Activated naive CD4-positive, alpha-beta T cell treated with anti-CD3 and anti-CD28 coated beads, Interleukin-2, amount 50 U/mL, for 16 hours (primary cell): ENCODE data around the gene SGF29.
"Not testable (repeated sequence)": the region's sequence is repeated elsewhere in the genome, so short reads cannot be mapped to it uniquely, and the experiment has no call there.

ENCODE experiments used
- DNase-seq: peaks from one replicate; pipeline ENCODE4 v3.0.0-alpha.2; 2020

SGF29 gene

DNA sequence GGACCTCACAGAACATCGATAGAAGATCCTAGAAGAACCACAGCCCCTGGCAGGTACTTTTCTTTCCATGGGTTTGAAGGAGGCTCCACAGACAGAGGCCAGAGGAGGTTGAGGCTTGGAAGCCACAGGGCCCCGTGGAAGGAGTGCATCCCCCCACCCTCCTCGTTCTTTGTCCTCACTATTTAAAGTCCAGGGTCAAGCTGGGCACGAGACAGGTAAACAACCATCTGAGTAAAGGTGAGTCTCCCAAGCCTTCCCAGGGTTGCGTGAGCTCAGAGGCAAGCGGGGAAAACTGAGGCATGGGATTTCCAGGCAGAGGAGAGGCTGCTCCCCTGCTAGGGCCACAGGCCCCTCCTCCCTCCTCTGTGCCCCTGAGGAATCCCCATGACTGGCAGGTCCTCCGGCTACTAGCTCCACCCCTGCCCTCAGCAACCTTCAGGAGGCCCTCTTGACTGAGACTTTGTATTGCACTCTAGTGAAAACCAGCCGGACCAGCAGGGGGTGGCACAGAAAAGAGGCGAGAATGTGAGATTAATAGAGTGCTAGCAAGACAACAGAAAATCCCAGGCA is 44.1 kb downstream of the SGF29 start:
- no peak for DNase-seq

DNA sequence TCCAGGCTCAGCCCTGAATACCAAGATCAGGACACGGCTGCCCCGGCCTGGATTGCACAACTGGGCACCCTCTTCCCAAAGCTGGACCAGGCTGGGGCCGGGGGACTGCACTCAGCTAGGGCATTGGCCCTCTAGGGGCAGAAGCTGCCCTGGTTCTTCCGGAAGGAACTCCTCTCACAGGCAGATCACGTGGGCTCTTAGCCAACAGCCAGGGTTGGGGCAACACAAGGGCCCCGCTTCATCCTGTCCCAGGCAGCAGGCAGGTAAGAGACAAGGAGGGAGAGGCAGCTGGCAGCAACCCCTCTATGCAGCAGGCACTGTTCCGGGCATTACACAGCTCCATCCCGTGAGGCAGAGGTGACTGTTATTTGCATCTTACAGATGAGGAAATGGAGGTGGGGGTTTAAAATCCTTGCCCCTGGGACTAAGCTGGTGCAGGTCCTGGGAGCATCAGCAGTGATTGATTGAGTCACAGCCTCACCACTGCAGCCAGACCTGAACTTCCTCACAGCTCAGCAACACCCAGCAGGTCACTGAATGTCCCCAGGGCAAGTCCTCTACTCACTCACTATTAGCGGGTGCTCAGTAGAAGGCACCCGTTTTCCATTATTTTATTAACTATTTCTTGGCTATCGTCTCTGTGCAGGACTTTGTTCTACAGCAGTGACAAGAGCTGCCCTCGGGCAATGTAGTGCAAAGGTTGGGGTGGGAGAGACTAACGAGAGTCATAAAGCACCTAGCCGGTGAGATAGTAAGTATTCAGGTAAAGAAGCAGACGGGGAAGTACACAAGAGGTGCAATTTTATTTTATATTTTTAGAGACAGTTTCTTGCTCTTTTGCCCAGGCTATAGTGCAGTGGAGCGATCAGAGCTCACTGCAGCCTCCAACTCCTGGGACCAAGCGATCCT is 45.9 kb downstream of the SGF29 start:
- DNase-seq, result not testable (repeated sequence)

GRCh38 chr16:28600965-28601364 is 47.2 kb downstream of the SGF29 start:
- DNase-seq, result not testable (repeated sequence)

DNA sequence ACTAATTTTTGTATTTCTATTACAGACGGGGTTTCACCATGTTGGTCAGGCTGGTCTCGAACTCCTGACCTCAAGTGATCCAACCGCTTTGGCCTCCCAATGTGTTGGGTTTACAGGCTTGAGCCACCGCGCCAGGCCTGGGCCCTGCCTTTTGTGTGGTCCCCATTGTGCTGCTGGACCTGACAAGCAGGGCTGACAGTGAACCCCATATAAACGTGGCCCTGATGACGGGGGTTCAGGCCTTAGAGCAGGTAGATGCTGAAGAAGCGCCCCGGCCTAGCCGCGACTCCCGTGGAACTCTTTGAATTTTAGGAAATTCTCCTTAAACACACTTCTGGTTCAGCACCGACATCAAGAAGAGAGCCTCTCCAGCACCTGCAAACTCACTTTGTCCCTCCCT is 47.9 kb downstream of the SGF29 start:
- not testable (repeated sequence) for DNase-seq

DNA sequence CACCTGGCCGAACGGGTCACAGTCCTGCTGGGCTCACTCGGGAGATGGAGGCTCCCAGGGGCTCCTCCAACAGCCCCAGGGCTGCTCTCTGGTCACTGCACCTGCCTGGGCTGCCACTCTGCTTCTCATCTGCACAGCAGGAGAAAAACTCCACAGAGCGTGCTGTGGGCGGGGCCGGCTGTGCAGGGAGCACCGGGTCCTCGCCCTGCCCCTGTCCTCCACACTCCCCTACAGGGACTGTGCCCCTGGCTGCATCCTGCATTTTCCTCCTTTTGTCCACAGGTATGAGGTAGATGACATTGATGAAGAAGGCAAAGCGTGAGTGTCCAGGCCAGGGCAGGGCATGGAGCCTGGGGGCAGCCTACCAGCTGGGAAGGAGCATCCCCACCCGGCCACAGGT is 48.3 kb downstream of the SGF29 start:
- not testable (repeated sequence) for DNase-seq

- no peak for DNase-seq
Observed at GRCh38 chr16:28602529-28602928, 48.8 kb downstream of the SGF29 start.

GRCh38 chr16:28603381-28604185 is 49.9 kb downstream of the SGF29 start:
- DNase-seq, result no peak

DNA sequence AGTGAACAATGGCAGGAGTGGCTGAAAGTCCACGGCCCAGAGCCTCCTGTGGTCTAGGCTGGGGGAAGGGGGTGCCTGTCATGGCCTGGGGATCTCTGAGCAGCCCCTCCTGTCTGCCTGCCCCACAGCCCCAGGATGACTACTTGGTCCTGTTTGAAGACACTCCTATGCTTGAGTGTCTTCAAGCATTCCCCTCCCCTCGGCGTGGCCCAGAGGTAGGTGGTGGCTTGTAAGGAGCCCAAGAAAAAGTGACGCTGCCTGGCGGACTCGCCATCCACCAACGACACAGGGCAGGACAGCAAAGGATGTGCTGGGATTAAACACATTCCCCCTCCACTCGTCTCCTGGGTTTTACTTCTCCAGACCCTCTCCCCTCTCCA is 50.5 kb downstream of the SGF29 start:
- no peak for DNase-seq

GRCh38 chr16:28606291-28607115 is 52.8 kb downstream of the SGF29 start:
- no peak for DNase-seq

- DNase-seq, result no peak
Observed at GRCh38 chr16:28607116-28607623, 53.5 kb downstream of the SGF29 start.

DNA sequence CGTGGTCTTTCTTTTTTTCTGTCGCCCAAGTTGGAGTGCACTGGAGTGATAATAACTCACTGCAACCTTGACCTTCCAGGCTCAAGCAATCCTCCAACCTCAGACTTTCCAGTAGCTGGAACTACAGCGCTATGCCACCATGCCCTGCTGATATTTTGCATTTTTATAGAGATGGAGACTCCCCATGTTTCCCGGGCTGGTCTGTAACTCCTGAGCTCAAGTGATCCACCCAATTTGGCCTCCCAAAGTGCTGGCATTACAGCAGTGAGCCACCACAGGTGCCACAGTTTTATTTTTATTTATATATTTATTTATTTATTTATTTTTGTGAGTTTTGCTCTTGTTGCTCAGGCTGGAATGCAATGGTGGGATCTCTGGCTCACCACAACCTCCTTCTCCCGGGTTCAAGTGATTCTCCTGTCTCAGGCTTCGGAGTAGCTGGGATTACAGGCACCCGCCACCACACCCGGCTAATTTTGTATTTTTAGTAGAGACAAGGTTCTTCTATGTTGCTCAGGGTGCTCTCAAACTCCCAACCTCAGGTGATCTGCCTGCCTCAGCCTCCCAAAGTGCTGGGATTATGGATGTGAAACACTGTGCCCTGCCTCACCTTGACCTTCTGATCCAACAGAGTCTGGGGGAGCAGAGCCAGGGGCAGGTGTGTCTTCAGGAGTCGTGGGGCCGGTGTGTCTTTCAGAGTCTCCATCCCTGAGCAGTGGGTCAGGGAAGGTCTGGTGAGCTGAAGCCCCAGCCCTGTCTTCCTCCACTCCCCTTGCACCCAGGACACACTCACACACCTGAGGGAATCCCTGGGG is 54.2 kb downstream of the SGF29 start:
- not testable (repeated sequence) for DNase-seq

DNA sequence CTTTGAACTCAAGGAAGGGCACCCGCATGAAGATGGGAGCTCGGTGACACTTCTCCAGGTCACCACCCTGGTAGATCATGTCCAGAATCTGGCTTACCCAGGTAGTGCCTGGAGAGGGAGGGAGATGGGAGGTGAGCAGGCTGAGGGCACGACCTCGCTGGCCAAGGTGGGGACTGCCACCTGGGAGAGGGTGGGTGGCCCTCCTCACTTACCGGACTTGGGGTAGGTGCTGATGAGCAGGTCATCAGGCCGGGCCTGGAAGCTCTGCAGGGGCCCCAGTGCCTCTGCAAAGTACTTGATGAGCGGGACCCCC is 54.7 kb downstream of the SGF29 start:
- not testable (repeated sequence) for DNase-seq

DNA sequence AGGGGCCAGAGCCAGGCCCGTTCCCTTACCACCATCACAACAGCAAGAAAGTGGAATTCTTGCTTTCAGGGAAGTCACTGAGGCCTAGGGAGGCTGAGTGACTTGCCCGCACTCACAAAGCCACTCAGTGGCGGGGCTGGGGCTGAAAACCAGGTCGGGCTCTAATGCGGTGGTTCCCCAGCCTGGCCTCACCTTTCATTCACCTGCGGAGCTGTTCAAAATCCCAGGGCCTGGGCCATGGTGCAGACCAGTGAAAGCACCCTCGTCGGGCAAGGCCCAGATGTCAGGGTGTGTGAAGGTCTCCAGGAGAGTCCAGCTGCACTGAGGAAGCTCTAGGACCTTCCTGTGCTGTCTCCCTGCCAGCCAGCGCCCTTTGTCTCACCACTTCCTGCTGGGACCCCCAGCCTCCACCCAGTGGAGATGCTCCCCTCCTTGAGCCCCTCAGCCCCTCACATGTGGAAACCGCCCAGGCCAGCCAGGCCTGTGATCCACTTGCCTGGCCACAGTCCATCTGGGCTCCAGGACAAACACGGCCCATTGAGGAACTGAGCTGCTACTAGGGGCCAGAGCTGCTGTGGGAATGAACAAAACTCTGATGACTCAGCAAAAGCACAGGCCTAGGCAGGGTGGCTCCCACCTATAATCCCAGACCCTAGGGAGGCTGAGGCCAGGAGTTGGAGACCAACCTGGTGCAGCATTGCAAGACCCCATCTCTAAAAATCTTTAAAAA is 55.3 kb downstream of the SGF29 start:
- not testable (repeated sequence) for DNase-seq

GRCh38 chr16:28609631-28610594 is 56.2 kb downstream of the SGF29 start, which contains the start of gene SULT1A1:
TSS of gene SULT1A1 (minus strand) at chr16:28610044. CDS start at chr16:28608855, 1,189 bp downstream.
- DNase-seq, result no peak

DNA sequence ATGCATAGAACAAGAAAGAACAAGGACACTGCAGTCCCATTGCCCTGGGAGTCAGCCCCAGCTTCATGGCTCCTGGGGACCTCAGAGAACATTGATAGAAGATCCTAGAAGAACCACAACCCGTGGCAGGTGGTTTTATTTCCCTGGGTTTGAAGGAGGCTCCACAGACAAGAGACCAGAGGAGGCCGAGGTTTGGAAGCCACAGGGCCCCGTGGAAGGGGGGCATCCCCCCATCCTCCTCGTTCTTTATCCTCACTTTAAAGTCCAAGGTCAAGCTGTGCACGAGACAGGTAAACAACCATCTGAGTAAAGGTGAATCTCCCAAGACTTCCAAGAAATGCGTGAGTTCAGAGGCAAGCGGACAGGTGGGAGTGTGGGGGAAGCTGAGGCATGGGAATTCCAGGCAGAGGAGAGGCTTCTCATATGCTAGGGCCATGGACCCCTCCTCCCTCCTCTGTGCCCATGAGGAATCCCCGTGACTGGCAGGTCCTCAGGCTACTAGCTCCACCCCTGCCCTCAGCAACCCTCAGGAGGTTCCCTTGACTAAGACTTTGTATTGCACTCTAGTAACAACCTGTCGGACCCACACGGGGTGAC is 57.0 kb downstream of the SGF29 start:
- DNase-seq, result no peak

- not testable (repeated sequence) for DNase-seq
Observed at GRCh38 chr16:28612359-28613280, 58.9 kb downstream of the SGF29 start.

- not testable (repeated sequence) for DNase-seq
Observed at GRCh38 chr16:28613912-28614311, 60.2 kb downstream of the SGF29 start.

DNA sequence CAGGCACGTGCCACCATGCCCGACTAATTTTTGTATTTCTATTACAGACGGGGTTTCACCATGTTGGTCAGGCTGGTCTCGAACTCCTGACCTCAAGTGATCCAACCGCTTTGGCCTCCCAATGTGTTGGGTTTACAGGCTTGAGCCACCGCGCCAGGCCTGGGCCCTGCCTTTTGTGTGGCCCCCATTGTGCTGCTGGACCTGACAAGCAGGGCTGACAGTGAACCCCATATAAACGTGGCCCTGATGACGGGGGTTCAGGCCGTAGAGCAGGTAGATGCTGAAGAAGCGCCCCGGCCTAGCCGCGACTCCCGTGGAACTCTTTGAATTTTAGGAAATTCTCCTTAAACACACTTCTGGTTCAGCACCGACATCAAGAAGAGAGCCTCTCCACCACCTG is 60.8 kb downstream of the SGF29 start:
- DNase-seq, result not testable (repeated sequence)
